ENCODE measurements around the gene TMEM260.
"Not testable (repeated sequence)": the region's sequence is repeated elsewhere in the genome, so short reads cannot be mapped to it uniquely, and the experiment has no call there.

TMEM260 gene

DNA sequence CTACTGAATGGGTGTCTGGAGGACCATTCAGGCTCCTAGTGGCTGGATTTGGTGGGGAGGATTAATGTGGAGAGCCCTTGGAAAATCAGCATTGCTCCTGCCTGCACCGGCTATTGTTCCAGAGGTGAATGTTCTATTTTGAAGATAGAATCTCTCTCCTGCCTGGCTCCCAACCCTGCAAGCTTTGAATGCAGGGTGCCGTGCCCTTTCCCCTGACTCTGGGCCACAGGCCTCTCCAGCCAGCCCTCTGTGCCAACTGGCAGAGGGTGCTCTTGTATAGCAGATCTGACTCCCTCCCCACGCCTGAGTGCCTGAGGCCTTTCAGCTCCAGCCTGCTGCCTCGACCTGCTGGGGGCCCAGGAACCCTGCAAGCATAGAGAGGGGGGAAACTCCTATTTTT, 106.8 kb downstream of the TMEM260 start:
- no peak for DNase-seq

DNA sequence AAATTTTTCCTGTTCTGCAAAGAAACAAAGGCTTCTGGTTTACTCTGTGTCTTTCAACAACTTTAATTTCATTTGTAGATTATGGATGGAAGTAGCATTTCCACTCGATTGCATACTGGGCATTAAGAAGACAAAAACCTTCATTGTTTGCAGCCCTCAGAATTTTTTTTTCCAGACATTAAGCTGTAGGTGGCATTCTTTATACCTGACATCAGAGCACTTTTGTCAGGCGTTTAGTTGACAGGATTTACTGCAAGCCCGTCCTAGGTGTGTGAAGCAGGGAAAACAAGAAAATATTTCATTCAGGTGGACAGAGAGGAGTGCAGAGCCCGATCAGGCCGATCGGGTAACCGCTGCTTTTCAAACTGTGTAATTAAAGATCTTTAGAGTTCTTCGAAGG, 107.5 kb downstream of the TMEM260 start:
- DNase-seq, result no peak

DNA sequence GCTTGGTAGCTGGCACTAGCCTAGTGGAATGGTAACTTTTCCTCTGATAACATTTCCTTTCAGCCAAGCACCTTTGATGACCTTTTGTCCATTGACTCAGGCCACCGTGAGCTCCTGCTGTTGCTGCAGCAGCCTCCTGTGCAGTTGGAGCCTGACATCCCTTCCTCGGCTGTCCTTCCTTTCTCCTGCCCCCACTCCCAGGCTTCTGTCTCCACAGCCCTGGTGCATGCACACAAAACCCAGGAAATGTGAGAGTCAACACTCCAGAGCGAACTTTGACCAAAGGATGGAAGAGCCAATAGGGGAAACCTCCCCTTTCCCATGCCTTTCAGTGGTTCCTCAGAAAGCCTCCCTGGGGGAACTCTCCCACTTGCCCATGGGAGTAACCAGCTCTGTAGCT, 115.0 kb downstream of the TMEM260 start:
- DNase-seq, result no peak

DNA sequence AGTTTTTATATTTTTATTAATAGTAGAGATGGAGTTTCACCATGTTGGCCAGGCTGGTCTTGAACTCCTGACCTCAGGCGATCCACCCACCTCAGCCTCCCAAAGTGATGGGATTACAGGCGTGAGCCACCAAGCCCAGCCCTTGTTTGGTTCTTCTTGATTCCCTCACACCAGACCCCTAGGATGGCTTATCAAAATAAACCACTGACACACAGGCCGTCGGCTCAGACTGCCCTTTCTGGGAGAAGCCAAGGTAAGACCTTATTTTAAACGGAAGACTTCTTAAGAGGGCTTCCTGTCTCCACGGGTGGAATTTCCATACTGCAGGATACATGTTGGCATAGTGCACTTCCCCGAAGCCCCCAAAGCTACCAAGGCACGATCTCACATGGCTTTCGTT, 115.6 kb downstream of the TMEM260 start:
- not testable (repeated sequence) for DNase-seq

All from activated CD4-positive, alpha-beta T cell treated with anti-CD3 and anti-CD28 coated beads, Interleukin-2, amount 50 U/mL, for 4 hours (primary cell).